ENCODE results near the gene CLPTM1L. TPM values are rescaled to one million over a fixed set of nuclear protein-coding genes. Genes with fewer than 3 reads are reported as not detected.

CLPTM1L gene
- polyA plus RNA-seq, 2 of the 4 experiments (the other 2 are of a cell fraction) = 171 to 173 TPM

GRCh38 chr5:1390861-1391600 lies 46.1 kb upstream of the CLPTM1L start:
- TF ChIP-seq CHD4 (IDR thresholded peaks at IDR 0.05; ENCODE audit: borderline replicate concordance) (no peak), TFCP2L1 (CRISPR knock-in tag; IDR thresholded peaks at IDR 0.05) (no peak), RCOR1 (IDR thresholded peaks at IDR 0.05; ENCODE audit: low read depth, low read length) (no peak), KDM1A (IDR thresholded peaks at IDR 0.05; ENCODE audit: low read depth) (no peak), BCL3 (IDR thresholded peaks at IDR 0.05) (no peak), POLR2A (IDR thresholded peaks at IDR 0.05; ENCODE audit: low read length) (no peak), CHD2 (IDR thresholded peaks at IDR 0.05; ENCODE audit: low read length, partially characterized antibody) (no peak), NFE2L2 (conservative IDR thresholded peaks at IDR 0.05; ENCODE audit: low read length) (no peak), JUNB (IDR thresholded peaks at IDR 0.05) (no peak), ATOH8 (CRISPR knock-in tag; IDR thresholded peaks at IDR 0.05; ENCODE audit: low read depth) (no peak), RNF2 (IDR thresholded peaks at IDR 0.05; ENCODE audit: borderline replicate concordance, low read depth) (no peak), HOXA7 (CRISPR knock-in tag; IDR thresholded peaks at IDR 0.05) (no peak), E2F6 (IDR thresholded peaks at IDR 0.05; ENCODE audit: borderline replicate concordance, low read depth) (no peak), SREBF2 (IDR thresholded peaks at IDR 0.05) (no peak), FOSB (CRISPR knock-in tag; IDR thresholded peaks at IDR 0.05) (no peak), HMGXB4 (CRISPR knock-in tag; IDR thresholded peaks at IDR 0.05; ENCODE audit: borderline replicate concordance) (no peak), ELK1 (IDR thresholded peaks at IDR 0.05; ENCODE audit: low read depth, low read length) (no peak), HOXB5 (CRISPR knock-in tag; IDR thresholded peaks at IDR 0.05) (no peak)
- ATAC-seq (no peak), FAIRE-seq (no peak), DNase-seq (ENCODE audit: low read depth in 1 of 2, low spot score in 1 of 2) (no peak)
- WGBS (ENCODE audit: missing lambda C conversion rate) = 40% methylated on average over 14 of the region's 21 CpGs
- Histone ChIP-seq H3K4me1 (0 out of 3 replicates have a peak, but pooled peaks cover 3% of the 10 kb centered on the region), H3K4me3 (no peak overlapping the region), H3K4me2 (no peak overlapping the region), H3K9me3 (no peaks in the 10 kb centered on the region), H3K27ac (no peak overlapping the region)
- ChIA-PET POLR2A (no interaction called here), CTCF (interaction anchor here (1.4 to 2.5 kb wide), 2 partner anchors 11 to 254 kb away, joined by 5 to 13 read pairs; no protein-coding TSS in a partner anchor)

GRCh38 chr5:1390333-1390732 lies 45.4 kb upstream of the CLPTM1L start:
- H3K9me3 ChIP-seq = no peaks in the 10 kb centered on the region
- H3K27ac ChIP-seq = no peak overlapping the region
- H3K4me1 ChIP-seq = 0 out of 3 replicates have a peak, but pooled peaks cover 3% of the 10 kb centered on the region
- ATAC-seq (no peak), DNase-seq (ENCODE audit: low read depth in 1 of 2, low spot score in 1 of 2) (no peak), FAIRE-seq (no peak)
- H3K4me2 ChIP-seq = no peak overlapping the region
- no peak for TF ChIP-seq ATOH8 (CRISPR knock-in tag; IDR thresholded peaks at IDR 0.05; ENCODE audit: low read depth)
- no peak for TF ChIP-seq BCL3 (IDR thresholded peaks at IDR 0.05)
- no peak for TF ChIP-seq JUN (IDR thresholded peaks at IDR 0.05)
- POLR2A ChIA-PET = no interaction called here
- H3K4me3 ChIP-seq = no peak overlapping the region
- 42% methylated on average over 6 of the region's 7 CpGs for whole genome bisulfite sequencing (ENCODE audit: missing lambda C conversion rate)
- CTCF ChIA-PET = interaction anchor here (1.4 to 2.5 kb wide), 2 partner anchors 10 to 254 kb away, joined by 5 to 13 read pairs; no protein-coding TSS in a partner anchor
